B cell (primary cell): ENCODE data around the gene ANKS6.

Experiments
- CTCF ChIP-seq: fragments of 200-600 bp; IDR thresholded peaks from one replicate; pipeline ENCODE4 v1.8.0; 2022; ENCODE audit warnings: antibody characterized with exemption, mild to moderate bottlenecking
- EZH2 ChIP-seq: IDR thresholded peaks from 2 replicates; pipeline ENCODE4 v1.6.1; 2012; ENCODE audit warnings: borderline replicate concordance, low read depth, mild to moderate bottlenecking, moderate library complexity, low read length; ENCODE audit not compliant: insufficient read depth, poor library complexity, severe bottlenecking

- TF ChIP-seq CTCF (no peak), EZH2 (no peak)
Observed at GRCh38 chr9:98834386-98834785, 38.0 kb upstream of the ANKS6 start.
